Epidermal melanocyte (primary cell): Measurements from ENCODE around the gene SMTN.

ENCODE experiments used
- DNase-seq: peaks from one replicate; pipeline ENCODE4 v3.0.0; 2011; ENCODE audit warnings: low spot score; ENCODE audit not compliant: insufficient read length

Gene SMTN

GRCh38 chr22:31126128-31126868 is 45.2 kb downstream of the SMTN start:
- DNase-seq = peak; percentile 4

DNA sequence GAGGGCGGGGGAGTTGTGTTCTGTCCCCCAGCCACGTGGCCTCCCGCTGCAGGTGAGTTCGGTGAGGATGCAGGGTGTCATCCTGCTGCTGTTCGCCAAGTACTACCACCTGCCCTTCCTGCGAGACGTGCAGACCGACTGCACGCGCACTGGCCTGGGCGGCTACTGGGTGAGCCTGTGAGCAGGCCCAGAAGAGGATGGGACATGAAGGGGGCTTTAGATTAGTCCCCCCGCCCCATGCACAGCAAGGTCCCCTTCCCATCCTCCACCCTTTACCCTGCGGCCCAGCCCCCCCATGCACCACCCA is 45.7 kb downstream of the SMTN start:
- peak; percentile 9 for DNase-seq

DNA sequence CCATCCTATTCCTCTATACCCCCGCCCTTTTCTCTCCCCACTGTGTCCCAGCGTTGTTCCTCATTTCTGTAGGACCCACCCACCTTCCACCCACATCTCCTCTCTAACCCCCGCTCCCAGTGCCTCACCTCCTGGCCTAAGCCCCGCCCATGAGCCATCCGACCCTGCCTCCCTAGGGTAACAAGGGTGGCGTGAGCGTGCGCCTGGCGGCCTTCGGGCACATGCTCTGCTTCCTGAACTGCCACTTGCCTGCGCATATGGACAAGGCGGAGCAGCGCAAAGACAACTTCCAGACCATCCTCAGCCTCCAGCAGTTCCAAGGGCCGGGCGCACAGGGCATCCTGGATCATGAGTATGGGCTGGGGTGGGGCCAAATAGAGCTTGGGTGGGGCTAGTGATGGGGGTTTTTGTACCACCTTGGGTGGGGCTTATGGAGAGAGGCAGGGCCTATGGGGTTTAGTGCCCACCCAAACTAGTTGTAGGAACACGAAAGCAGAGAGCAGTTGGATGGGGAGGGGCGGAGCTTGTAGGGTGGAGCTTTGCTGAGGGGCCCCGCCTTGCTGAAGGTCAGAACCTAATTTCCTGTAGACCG is 46.2 kb downstream of the SMTN start:
- DNase-seq = peak; percentile 8

DNA sequence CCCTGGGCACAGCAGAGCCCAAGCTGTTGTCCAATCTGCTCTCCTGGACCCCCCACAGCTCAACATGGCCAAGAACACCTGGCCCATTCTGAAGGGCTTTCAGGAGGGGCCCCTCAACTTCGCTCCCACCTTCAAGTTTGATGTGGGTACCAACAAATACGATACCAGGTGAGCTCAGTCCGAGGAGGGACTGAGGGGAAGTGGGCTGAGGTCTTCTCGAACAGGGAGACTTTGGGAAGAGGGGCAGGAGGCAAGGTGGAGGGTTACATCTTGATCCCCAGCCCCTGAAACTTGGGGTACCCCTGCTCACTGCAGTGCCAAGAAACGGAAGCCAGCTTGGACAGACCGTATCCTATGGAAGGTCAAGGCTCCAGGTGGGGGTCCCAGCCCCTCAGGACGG is 47.0 kb downstream of the SMTN start:
- peak; percentile 4 for DNase-seq

DNA sequence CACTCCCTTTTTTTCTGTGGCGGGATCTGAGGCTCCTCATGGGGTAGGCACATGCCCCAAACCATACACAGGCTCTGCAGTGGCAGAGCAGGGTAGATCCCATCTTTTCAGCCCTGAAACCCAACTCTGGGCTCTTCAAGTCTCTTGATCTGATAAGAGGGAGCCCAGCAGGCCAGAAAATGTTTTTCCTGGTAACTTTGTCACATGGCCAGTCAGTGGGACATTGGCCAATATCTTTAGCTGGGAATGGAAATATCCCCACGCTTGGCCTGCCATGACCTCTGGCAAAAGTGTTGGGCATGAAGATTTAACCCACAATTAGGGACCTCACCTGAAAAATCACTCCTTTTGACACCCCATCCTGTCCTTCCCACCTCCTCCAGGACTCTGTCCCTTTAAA is 49.8 kb downstream of the SMTN start:
- peak; percentile 5 for DNase-seq

DNA sequence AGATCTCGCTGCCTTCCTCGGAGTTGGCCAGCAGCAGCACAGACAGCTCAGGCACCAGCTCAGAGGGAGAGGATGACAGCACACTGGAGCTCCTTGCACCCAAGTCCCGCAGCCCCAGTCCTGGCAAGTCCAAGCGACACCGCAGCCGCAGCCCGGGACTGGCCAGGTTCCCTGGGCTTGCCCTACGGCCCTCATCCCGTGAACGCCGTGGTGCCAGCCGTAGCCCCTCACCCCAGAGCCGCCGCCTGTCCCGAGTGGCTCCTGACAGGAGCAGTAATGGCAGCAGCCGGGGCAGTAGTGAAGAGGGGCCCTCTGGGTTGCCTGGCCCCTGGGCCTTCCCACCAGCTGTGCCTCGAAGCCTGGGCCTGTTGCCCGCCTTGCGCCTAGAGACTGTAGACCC is 52.8 kb downstream of the SMTN start:
- peak; percentile 1 for DNase-seq

DNA sequence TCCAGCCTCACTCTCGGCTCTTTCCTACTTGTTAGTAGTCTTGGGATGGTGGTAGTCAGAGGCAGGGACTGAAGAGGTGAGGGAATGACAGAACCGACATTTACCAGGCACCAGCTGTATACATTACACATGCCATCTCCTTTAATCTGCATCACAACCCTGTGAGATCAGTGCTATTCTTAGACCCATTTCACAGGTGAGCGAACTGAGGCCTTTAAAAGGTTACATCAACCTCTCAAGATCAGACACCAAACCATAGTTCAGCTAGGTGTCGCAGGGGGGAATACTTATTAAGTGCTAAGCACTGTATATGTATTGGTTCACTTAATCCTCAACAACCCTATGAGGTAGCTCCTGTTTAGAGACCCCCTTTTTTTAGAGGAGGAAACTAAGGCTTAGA is 53.6 kb downstream of the SMTN start:
- DNase-seq = peak; percentile 14

DNA sequence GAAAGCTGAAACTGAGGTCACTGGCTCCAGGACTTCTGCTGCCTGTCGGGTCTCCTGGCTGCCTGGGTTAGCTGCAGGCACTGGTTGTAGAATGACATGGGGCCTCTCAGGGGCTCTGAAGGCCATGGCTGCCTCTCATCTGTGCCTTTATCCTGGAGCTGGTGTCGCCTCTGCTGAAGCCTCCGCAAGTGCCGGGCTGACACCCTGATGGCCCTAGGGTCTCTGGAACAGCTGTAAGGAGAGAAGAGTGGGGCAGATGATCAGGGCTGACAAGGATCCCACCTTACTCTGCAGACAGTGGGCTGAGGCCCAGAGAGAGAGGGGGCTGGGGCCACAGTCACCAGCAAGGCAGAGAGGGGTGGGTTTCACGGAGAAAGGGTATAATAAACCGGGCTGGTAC is 54.6 kb downstream of the SMTN start:
- DNase-seq = no peak

- DNase-seq = peak; percentile 4
Measured at GRCh38 chr22:31136155-31136554, 55.0 kb downstream of the SMTN start.

- no peak for DNase-seq
Measured at GRCh38 chr22:31136711-31137110, 55.6 kb downstream of the SMTN start.

- no peak for DNase-seq
Measured at GRCh38 chr22:31137721-31138120, 56.6 kb downstream of the SMTN start.

GRCh38 chr22:31138126-31138525 is 57.0 kb downstream of the SMTN start:
- DNase-seq = no peak

DNA sequence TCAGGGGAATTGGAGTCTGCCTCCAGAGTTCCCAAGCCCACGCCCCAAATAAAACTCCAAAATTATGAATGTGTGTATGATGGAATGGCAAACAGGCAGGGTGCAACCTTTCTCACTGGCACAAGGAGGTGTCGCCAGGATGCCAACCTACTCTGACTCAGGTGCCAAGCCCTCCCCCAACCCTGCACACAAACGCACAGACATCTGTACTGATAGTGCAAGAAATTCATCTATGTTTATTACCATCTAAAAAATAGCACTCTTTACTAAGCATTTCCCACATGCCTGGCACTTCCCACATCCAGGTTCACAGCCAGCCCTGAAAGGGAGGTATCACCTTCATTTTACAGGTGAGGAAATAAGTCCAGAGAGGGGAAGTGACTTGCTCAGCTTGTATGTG is 57.9 kb downstream of the SMTN start:
- DNase-seq = peak; percentile 8

- DNase-seq = peak; percentile 15
Measured at GRCh38 chr22:31139866-31140716, 59.0 kb downstream of the SMTN start, which contains the start of gene PLA2G3. Gene PLA2G3 (minus strand): TSS chr22:31140508. CDS start chr22:31140354, 154 bp downstream.

GRCh38 chr22:31140746-31141145 is 59.6 kb downstream of the SMTN start:
- DNase-seq = peak; percentile 7

- peak; percentile 9 for DNase-seq
Measured at GRCh38 chr22:31141551-31141950, 60.4 kb downstream of the SMTN start.

- peak; percentile 7 for DNase-seq
Measured at GRCh38 chr22:31142285-31142684, 61.2 kb downstream of the SMTN start.

DNA sequence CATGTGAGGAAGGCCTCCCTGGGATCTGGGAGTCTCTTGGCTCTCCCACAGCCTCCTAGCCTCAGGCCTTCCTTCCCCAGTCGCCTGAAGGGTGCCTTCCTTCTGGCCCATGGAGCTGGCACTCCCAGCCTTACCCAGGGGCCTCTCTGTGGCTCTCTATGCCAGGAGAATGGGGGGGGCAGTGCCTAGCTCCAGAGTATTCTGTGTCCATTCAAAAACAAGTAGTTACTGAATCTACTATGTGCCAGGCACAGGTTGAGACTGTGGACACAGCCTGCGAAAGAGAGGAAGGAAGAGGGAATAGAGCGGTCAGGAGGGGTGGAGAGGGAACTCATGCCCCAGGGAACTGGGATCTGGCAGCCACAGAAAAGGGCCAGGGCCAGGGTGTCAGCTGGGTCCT is 61.9 kb downstream of the SMTN start:
- peak; percentile 17 for DNase-seq

- DNase-seq = peak; percentile 14
Measured at GRCh38 chr22:31143537-31143936, 62.4 kb downstream of the SMTN start.

DNA sequence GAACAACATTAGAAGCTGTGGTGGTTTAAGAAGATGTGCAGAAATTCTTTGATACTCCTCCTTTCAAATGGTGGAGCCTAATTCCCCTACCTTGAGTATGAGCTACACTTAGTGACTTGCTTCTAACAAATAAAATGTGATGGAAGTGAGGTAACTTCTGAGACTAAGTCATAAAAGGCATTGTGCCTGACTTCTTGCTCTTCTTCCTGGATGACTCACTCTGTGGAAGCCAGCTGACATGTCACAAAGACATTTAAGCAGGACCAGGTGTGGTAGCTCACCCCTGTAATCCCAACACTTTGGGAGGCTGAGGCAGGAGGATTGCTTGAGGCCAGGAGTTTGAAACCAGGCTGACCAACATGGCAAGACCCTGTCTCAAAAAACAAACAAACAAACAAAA is 63.1 kb downstream of the SMTN start:
- peak; percentile 11 for DNase-seq

DNA sequence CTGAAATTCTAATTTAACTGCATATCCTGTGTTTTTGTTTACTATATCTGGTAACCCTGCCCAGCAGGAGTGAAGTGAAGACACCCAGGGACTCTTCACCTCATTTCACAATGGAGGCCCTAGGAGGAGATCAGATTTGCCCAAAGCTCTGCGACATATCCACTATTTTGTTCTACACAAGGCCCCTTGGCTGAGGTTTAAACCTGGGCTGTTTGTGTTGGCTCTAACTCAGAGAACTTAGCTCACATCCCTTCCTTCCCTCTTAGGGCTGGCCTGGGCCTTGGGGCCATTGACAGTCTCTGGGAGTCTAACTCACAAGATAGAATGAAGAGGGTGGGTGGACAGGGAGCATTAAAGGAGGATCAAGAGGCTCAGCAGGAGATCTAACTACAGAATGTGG is 67.4 kb downstream of the SMTN start:
- peak; percentile 3 for DNase-seq

GRCh38 chr22:31148953-31149627 is 68.0 kb downstream of the SMTN start:
- DNase-seq = peak; percentile 85
